Kidney glomerular epithelial cell (primary cell): ENCODE measurements around the gene ELP4.
A peak's percentile ranks its signal among the peaks of the same experiment; 100 is the strongest.

Source experiments
- DNase-seq: peaks from one replicate; lab custom pipeline; 2025; lab: John Stamatoyannopoulos, UW

The ELP4 gene

DNA sequence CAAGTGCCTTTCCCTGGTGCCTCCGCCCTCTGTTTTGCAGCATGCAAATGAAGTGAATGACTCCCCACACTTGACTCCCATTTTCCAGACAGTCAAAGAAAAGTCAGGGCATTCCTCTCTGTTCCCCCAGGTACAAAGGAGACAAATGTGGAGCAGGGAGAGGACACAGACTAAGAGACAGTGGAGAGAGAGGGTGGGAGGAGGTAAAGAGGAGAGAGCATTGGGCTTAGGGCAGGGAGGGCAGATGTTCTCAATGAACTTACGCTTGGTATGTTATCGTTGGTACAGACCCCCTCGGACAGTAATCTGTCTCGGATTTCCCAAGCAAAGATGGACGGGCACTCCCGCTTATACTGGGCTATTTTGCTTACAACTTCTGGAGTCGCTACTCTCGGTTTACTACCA is 291.7 kb downstream of the ELP4 start:
- no peak for DNase-seq

DNA sequence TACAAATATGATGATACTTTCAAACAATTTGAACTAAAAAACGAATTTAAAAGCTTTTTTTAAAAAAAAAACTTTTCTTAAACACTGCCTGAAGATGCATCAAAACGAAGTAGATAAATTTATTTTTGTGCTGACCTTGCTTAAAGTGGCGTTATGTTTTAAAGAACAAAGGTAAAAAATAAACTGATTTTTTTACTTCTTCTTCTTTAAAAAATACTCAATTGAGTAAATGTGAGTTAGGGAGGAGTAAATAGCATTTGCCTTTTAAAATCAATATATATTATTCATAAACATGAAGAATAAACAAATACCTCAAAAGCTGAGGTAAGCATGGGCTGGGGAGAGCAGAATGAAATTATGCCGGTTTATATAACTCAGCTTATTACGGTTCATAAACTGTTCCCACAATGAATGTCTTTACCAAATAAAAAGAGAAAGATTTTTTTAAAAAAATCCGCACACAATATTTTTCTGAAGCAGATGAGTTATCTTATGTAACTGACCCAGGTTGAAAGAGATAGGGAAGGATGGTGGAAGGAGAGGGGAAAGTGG is 292.5 kb downstream of the ELP4 start:
- DNase-seq: no peak

DNA sequence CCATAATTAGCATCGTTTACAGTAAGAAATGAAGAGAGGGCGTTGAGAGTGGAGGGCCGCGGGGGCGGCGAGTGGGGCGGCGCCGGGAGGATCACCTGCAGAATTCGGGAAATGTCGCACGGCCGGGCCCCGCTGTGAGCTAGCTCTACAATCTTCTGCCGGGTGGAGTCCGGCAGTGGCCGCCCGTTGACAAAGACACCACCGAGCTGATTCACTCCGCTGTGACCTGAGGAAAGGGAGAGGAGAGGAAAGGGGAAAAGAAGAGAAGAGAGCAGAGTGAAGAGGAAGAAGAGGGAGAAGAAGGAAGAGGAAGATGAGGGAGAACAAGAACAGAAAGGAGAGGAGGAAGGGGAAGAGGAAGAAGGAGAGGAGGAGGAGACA is 293.0 kb downstream of the ELP4 start:
- no peak for DNase-seq

DNA sequence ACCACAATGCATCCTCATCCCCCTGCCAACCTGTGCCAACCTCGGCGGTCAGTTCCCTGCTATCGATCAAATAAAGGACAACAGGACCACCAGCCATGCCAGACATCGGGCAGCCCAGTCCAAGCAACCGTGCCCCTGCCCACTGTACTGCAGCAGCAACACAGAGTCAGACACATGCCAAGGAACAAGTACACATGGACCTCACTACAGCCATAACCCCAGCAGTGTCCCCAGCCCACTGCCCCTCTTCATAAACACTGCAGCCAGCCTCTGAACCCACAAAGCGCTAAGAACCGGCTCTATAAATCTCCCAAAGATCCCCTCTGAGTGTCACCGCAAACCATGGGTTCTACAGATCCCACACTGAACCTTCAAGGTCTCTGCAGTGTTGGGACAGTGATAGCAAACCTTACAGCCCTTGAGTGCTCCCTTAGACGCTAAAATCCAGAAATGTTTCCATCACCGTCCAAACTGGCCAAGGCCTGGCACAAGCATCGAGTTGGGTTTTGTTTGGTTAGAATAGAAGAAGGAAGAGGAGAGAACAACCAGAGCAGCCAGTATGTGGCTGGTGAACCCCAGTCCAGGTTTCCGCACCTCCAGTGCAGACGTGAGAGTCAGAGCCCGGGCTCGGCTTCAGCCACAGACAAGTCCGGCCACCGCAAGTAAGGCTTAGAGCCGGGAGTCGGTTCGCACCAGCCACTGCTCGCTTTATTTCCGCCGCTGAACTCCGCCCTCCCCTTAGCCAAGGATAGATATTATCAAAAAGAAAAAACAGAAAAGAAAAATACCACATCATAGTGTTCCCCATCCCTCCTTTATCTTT is 293.6 kb downstream of the ELP4 start:
- DNase-seq: no peak

DNA sequence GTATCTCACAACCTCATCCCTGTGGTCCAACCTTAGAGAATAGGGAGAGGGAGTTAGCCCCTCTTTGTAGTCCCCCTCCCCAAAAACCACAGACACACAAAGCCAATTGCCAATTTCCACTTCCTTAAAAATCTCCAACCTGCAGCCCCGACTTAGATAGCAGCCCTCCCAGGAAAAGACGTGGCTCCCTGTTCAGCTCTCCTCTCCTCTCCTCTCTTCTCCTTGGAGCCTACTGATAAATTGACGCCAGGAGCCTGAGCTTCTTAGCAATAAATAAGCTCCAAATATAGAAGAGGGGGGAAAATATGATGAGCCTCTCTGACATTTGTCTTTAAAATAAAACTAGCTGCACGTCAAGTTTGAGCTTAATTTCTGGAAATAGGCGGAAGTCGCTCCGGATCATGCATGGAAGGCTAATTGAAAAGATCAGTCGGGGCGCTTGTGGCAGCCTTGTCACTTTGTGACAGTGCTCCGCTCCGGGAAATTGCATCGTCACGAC is 294.3 kb downstream of the ELP4 start:
- DNase-seq: no peak

DNA sequence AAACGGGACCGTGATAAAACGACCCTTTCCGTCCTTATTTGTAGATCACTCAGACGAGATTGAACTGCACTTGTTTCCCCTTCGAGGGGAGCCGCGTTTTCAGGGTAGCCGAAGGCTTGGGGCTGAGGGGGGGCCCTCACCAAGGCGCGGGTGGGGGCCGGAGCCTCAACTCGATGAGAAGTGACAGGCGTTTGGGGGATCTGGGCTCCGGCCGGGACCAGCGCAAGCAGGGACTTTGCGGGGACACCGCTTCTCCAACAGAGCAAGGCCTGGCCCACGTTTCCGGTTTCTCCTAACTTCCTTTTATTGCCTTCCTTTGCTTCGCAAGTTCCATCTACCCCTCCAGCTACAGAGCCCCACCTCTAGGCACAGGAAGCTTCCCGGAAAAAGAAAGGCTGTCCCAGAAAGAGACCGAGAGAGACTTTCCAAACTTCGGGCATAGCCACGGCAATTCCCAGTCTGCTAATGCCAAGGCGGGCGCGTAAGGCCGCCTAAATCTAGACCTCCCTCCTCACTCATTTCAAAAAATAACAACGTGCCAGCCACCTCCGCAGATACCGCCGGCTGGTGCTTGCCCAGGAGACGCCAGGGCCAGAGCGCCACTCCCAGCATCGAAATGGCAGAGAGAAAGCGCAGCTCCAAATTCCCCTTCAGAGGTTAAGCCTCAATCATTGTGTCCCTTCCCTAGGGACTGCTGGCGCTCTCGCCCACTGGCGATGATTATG is 294.9 kb downstream of the ELP4 start:
- no peak for DNase-seq

DNA sequence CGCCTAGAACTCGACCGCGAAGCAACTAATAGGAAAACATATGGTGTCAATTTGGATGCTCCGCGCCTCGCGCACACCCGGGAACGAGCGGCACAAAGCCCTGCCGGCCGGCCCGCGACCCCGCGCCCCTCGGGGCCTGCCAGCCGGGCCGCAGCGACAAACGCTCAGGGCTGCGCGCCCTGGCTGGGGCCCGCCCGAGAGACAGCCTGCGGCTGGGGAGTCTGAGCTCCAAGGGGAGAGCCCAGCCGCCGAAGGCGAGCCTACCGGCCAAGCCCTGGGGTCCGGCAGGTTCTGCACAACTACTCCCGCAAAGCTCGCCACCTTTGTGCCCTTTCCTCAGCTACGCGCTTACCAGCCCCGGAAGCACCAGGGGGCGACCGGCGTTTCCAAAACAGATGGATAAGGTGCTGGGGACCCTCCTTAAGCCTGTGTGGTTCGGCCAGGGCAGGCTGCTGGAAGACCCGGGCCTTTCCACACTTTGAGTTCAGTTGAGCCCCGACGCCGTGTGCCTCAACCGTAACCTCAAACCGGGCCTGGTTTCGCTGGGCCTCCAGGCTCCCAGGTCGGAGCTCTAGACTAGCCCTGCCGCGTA is 295.6 kb downstream of the ELP4 start:
- DNase-seq: no peak

DNA sequence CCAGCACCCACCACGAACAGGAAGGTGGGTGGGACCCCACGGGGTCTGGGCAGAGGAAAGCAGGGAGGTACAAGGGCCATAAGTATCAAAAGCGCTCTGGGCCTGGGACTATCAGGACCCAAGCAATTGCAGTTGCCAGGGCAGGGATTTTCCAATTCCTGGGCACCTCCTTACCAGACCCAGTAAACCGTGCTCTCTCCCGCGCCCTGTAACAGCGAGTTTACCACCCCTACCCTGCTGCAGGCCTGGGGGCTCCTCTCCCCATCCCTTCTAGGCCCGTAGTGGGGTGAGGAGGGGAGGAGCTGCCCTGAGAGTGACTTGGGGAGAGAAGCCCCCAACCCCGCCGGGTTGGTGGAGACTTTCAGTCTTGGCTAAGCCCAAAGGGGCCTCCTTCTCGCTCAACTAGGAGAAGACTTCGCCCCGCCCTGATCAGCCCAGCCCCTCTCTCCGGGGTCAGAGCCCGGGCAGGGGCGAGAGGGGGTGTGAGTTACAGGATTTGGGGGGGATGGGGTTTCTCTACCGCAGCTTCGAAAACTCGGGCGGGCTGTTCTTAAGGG is 296.1 kb downstream of the ELP4 start:
- no peak for DNase-seq

DNA sequence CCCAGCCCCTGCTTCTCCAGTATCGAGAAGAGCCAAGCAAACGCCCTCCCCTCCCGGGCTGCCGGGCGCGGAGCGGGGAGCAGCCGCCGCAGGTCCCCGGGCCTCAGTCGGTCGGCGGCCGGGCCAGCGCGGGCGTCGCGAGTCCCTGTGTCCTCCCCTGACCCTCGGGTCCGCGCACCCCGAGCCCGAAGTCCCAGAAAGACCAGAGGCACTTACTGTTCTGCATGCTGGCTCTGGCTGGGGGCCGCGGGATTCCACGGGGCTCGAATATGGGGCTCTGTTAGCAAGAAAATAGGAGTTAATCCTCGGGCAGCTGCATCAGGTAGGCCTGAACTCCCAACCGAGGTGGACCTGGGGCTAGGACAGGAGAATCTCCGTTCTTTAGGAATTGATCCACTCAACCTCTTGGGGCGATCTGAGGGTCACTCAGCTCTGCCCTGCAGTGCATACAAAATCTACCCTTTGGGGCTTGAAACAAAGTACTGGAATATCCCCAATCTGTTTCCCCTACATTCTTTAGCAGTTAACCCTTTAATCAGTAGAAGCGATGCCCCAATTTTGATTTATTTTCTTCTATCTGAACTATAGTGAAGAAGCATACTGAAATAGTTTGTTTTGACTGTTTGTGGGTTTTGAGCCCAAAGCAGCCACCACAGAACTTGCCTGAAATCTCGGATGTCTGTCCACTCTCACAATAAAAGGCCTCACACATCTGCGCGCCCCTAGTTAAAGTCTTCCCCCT is 296.8 kb downstream of the ELP4 start:
- DNase-seq: no peak

DNA sequence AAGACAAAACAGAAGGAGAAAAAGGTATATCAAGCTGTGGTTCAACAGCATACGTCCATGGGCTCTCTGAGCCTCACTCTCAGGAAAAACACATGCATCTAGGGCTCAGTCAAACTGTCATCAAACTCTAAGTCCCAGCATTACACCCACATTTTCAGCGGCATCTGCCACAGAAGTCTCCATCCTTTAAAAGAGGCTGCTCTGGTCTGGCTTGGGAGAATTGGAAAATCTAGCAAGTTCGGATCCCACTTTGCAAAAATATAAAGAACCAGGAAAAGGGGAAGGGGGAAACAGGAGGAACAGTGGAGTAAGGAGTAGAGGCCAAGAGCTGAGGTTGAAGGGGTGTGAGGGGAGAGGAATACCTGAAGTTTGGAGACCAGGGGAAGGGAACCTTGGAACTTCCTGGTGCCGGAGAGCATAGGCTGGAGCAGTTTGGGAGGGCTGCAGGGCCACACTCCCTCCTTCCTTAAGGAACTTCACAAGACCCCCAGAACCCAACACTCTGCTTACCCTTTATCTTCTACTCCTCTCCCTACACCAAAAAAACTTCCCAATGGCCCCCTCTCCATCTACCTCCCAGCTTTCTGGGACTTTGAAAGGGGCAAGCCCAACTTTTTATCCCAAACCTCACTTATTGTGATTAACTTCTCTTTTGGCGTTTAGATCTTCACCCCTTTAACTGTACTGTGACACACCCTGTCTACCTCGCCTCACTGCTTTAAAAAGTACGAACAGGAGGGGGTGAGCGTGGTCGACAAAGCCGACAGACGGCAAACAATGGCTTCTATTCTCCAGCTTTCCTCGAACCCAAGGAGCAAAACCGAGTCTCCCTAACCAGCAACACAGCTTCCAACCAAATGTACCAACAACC is 297.6 kb downstream of the ELP4 start:
- no peak for DNase-seq

DNA sequence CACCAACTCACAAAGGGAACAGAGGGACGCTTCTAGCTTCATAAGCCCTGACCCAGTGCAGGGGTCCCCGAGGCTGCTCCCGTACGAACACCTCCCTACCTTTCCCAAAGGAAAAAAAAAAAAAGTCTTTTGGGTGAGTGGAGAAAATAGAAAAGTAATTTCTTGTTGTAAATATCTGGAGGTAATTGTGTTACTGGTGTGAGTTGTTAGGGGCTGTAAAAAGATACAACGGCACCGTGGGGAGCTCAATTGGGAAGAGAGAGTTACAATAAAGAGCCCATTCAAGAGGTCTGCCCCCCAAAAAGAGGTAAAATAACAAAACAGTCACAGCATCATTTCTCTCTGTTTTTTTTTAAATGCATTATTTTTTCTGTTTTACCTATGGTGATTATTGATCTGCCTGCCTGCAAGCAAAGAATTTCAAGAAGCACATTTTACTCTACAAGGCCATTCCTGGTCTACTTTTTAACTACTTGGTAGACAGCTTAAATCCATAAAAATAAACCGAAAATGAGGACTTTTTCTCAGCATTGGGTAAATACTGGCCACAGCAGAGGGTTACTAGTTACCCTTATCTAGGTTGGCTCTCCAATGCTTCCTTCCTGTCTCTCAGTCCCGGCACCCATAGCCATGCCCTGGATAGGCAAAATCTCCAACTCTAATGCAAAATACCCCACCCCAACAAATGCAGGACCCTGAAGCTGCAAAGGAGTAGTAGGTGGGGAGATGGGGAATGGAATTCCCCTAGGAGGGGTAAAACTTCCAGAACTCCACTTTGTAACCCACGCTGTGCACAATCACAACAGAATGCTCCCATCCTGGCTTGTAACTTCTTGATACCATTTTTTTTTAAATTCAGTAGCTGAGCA is 298.5 kb downstream of the ELP4 start:
- DNase-seq: no peak

DNA sequence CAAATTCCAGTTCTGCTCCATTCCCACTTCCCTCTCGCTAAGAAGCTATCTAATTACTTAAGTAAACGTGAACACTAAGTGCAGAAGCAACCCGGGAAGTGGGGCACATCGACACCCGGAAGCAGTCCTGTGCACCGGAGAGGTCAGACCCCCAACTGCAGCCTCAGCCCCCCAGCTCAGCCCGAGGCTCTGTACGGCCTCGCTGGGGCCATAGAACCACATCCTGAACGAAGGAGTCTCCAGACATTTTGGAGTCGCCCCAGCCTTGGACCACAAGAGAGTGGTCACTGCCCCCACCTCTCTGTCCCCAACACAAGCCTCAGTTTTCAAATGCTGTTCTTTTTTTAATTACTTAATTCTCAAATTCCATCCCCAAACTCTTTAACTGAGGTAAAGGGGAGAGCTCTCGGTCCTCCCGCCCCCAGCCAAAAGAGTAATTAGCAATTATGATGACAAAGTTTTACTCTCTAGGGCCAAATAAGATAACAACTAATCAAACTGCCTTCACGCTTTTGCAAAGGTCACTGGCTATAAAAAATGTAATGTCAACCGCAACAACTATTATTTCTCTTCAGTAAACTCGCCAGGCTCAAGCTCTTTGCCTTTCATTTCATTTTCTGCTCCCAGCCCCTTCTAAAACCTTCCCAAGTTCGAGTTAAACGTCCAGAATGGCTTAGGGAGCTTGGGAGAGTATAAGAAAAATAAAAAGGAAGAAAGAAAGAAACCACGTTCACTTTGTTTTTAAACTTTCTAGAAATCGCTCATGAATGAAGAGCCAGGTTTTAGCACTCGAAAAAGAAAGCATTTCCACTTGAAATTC is 299.4 kb downstream of the ELP4 start:
- DNase-seq: no peak

DNA sequence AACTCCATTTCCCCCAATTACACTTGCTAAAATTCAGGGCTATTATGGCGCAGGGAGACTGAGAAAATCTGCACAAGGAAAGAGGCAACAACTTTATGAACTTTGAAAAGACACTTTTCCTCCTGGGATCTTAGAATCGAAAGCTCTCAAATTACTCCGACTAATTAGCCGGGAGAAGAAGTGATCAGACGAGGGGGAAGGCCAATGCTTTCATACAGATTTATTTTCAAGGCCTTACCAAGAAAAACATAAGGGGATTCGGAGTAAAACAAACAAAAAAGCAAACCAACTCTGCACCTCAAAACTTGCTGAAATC is 299.9 kb downstream of the ELP4 start:
- DNase-seq: no peak

DNA sequence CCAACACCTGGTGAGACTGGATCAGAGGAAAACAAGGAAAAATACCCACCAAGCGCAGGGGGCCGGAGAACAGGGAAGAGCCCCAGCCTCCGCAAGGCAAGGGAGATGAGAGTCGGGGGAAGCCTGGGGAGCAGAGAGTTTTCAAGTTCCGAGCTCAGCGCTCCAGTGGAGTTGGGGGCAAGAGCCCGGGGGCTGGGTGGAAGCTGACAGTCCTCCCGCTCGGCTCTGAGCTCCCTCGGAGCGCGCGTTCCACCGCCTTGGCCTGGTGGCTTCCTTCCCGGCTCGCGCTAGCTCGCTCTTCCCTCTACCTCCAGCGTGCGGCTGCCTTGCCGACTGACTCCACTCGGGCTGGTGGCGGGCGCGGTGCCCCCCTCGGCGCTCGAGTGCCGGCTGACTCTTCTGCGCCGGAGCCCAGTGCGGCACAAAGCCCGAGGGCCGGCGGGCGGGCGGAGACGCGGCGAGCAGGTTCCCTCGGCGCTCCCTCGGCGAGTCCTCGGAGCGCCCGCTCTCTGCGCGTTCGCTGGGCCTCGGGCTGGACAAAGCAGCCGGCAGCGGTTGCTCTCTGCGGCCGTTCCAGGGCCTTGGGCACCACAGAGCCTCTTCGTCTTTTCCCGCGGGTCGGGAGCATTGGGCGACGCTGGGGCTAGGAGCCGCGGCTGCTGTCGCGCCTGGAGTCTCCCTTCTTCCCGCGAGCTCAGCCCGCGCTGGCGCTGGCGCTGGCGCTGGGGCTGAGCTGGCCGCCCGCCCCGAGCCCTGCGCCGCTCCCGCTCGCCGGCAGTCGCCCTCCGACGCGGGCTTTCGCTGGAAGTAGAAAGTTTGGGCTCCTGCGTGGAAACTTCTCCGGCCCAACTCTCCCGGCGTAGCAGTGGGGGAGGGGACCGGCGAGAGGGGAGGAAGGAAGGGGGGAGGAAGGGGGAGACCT is 300.6 kb downstream of the ELP4 start:
- no peak for DNase-seq

DNA sequence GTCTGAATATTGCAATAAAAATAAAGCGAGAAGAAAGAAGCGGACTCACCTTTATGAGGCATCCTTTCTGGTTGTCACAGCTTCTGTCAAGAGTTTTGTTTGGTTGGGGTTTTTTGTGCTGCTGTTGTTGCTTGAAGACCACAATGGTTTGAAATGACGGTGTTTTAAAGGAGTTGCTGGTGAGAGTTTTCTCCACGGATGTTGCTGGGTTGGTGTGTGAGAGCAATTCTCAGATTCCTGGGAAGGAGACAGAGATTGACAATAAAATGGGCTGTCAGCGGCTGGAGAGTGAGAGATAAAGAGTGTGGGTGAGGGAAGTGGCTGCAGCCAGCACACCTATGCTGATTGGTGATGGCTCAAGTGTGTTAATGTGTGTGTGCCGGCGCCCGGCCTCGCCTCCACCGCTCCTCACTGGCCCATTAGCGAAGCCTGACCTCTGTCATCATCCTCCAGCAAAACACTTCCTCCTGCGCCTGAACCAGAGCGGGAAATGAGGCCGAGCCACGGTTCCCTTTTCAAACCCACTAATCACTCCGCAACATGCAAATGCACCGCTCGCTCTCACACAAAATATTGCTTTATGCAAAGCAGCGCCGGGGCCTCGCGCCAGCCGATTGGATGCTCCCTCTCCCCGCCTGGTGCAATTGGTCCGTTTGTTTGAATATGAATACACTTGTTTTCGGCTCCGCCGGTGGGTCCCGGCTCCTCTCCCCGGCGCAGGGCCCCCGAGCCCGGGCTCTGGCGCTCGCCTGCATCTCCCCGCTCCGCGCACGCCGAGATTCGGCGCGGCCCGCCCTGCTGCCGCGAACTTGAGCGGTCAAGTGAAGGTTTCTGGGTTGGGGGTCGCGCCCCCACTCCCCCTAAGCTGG is 301.4 kb downstream of the ELP4 start, which contains the start of gene PAX6:
PAX6 (minus strand) TSS at position 544 of the 869 bp plus-strand sequence. CDS start 4,911 bp downstream, outside the sequence.
- peak; percentile 36 for DNase-seq
